GM23248 (cell line): ENCODE data around the gene GLCCI1. TPM values are rescaled to one million over a fixed set of nuclear protein-coding genes. Genes with fewer than 3 reads are reported as not detected.

ENCODE experiments used
- DNase-seq: peaks from one replicate; pipeline ENCODE4 v3.0.0-alpha.2; 2015
- H2AFZ ChIP-seq: fragments of 200-600 bp; sonication (generic); 2 replicates; pipeline ENCODE4 v1.6.1; 2016; ENCODE audit warnings: antibody characterized with exemption
- H3F3A ChIP-seq: fragments of 200-600 bp; sonication (generic); 2 replicates; pipeline ENCODE4 v1.6.1; 2016; ENCODE audit warnings: mild to moderate bottlenecking, antibody characterized with exemption, mixed run types; ENCODE audit not compliant: insufficient read depth
- H3K27ac ChIP-seq: fragments of 200-600 bp; sonication (generic); 2 replicates; pipeline ENCODE4 v1.5.1; 2016; ENCODE audit warnings: mild to moderate bottlenecking
- H3K27me3 ChIP-seq: fragments of 200-600 bp; sonication (generic); replicated peaks from 2 replicates; pipeline ENCODE4 v1.6.1; 2016; ENCODE audit warnings: mild to moderate bottlenecking; ENCODE audit not compliant: insufficient read depth
- H3K36me3 ChIP-seq: fragments of 200-600 bp; sonication (generic); 2 replicates; pipeline ENCODE4 v1.6.1; 2016; ENCODE audit warnings: low read depth, mild to moderate bottlenecking
- H3K4me1 ChIP-seq: fragments of 200-600 bp; sonication (generic); 2 replicates; pipeline ENCODE4 v1.6.1; 2016; ENCODE audit warnings: mild to moderate bottlenecking; ENCODE audit not compliant: insufficient read depth
- H3K4me2 ChIP-seq: fragments of 200-600 bp; sonication (generic); one replicate; pipeline ENCODE4 v1.6.1; 2016; ENCODE audit warnings: mild to moderate bottlenecking; ENCODE audit not compliant: unreplicated experiment
- H3K4me3 ChIP-seq: fragments of 200-600 bp; sonication (generic); 2 replicates; pipeline ENCODE4 v1.5.1; 2016; ENCODE audit warnings: mild to moderate bottlenecking
- H3K79me2 ChIP-seq: fragments of 200-600 bp; sonication (generic); 2 replicates; pipeline ENCODE4 v1.6.1; 2016; ENCODE audit warnings: mild to moderate bottlenecking; ENCODE audit not compliant: insufficient read depth
- H3K9ac ChIP-seq: fragments of 200-600 bp; sonication (generic); 2 replicates; pipeline ENCODE4 v1.6.1; 2016; ENCODE audit warnings: mild to moderate bottlenecking
- H3K9me2 ChIP-seq: fragments of 200-600 bp; sonication (generic); 2 replicates; pipeline ENCODE4 v1.6.1; 2016; ENCODE audit warnings: mixed run types, mild to moderate bottlenecking, moderate library complexity; ENCODE audit not compliant: insufficient read depth
- H3K9me3 ChIP-seq: fragments of 200-600 bp; sonication (generic); one replicate; pipeline ENCODE4 v1.6.1; 2017; ENCODE audit warnings: low read depth
- H4K20me1 ChIP-seq: fragments of 200-600 bp; sonication (generic); 2 replicates; pipeline ENCODE4 v1.6.0; 2016; ENCODE audit not compliant: insufficient read depth
- EZH2 ChIP-seq: fragments of 200-600 bp; sonication (generic); IDR thresholded peaks from 2 replicates; pipeline ENCODE4 v1.6.1; 2018; ENCODE audit warnings: antibody characterized with exemption, mild to moderate bottlenecking; ENCODE audit not compliant: insufficient read depth, poor library complexity, severe bottlenecking
- EZH2phosphoT487 ChIP-seq: fragments of 200-600 bp; sonication (generic); IDR thresholded peaks from 2 replicates; pipeline ENCODE4 v1.6.1; 2018; ENCODE audit warnings: antibody characterized with exemption, moderate library complexity, mild to moderate bottlenecking, low read depth; ENCODE audit not compliant: insufficient read depth
- WGBS, 2 experiments: methylation state at CpG; one replicate each; pipeline ENCODE4 v1.1.6; 2015 to 2017; ENCODE audit warnings: low lambda C conversion rate in 2 of 2, low coverage in 1 of 2; ENCODE audit errors: missing lambda C conversion rate in 2 of 2; 5-methylcytosine and 5-hydroxymethylcytosine counted together
- in situ Hi-C: fragments of 300-500 bp; cut with MboI; formaldehyde crosslinking; loops from 2 replicates; pipeline ENCODE4 v1.15.0; 2020
- polyA plus RNA-seq: library from polyadenylated mRNA; unstranded; fragments of >200 nt; fragmentation: Nextera tagmentation; extraction: Ambion mirVana; gene quantifications from 2 replicates; pipeline ENCODE4 v1.2.1, GENCODE V29; 2016
- total RNA-seq: library from RNA; depleted of rRNA; stranded (reverse); fragments of >200 nt; shearing (Covaris generic); gene quantifications from 2 replicates; pipeline ENCODE4 v1.2.3, GENCODE V29; 2014

GLCCI1 gene
- total and polyA plus RNA-seq, 2 experiments from 2014 or later: 2.5 to 3.0 TPM

- Histone ChIP-seq H2AFZ (no peak overlapping the region), H4K20me1 (no peaks in the 10 kb centered on the region)
Measured at GRCh38 chr7:7921830-7922229, 46.8 kb upstream of the GLCCI1 start.

GRCh38 chr7:7922684-7923385, 45.8 kb upstream of the GLCCI1 start:
- Histone ChIP-seq H2AFZ (no peak overlapping the region), H3K9me3 (no peaks in the 10 kb centered on the region), H4K20me1 (no peaks in the 10 kb centered on the region), H3K36me3 (no peaks in the 10 kb centered on the region), H3K27ac (no peak overlapping the region), H3K4me1 (no peaks in the 10 kb centered on the region), H3F3A (no peaks in the 10 kb centered on the region), H3K9me2 (no peaks in the 10 kb centered on the region), H3K27me3 (no peaks in the 10 kb centered on the region), H3K79me2 (no peaks in the 10 kb centered on the region), H3K4me2 (no peak overlapping the region), H3K9ac (no peak overlapping the region), H3K4me3 (no peak overlapping the region)
- no peak for DNase-seq
- in situ Hi-C loops: no loop called here
- 55 to 62% methylated on average over 7 of the region's 7 CpGs for WGBS, 2 experiments
- TF ChIP-seq EZH2 (no peak), EZH2phosphoT487 (no peak)

More at GRCh38 chr7:7921830-7922229, 46.8 kb upstream of the GLCCI1 start:
- in situ Hi-C loops: no loop called here
- Histone ChIP-seq H3K9me3 (no peaks in the 10 kb centered on the region), H3K4me3 (no peak overlapping the region), H3K79me2 (no peaks in the 10 kb centered on the region), H3K9me2 (no peaks in the 10 kb centered on the region), H3K27me3 (no peaks in the 10 kb centered on the region), H3F3A (no peaks in the 10 kb centered on the region), H3K4me1 (no peaks in the 10 kb centered on the region), H3K27ac (no peak overlapping the region), H3K36me3 (no peaks in the 10 kb centered on the region), H3K9ac (no peak overlapping the region), H3K4me2 (no peak overlapping the region)
- no peak for TF ChIP-seq EZH2
- no peak for TF ChIP-seq EZH2phosphoT487
- DNase-seq: no peak

GRCh38 chr7:7923818-7924217, 44.8 kb upstream of the GLCCI1 start:
- Histone ChIP-seq H3K9me3 (no peaks in the 10 kb centered on the region), H2AFZ (no peak overlapping the region), H4K20me1 (no peaks in the 10 kb centered on the region), H3K27ac (no peak overlapping the region), H3K79me2 (no peaks in the 10 kb centered on the region), H3K9ac (no peak overlapping the region), H3K4me2 (no peak overlapping the region), H3K36me3 (no peaks in the 10 kb centered on the region), H3K4me1 (no peaks in the 10 kb centered on the region), H3K27me3 (no peaks in the 10 kb centered on the region), H3K9me2 (no peaks in the 10 kb centered on the region), H3F3A (no peaks in the 10 kb centered on the region), H3K4me3 (no peak overlapping the region)
- no peak for TF ChIP-seq EZH2phosphoT487
- TF ChIP-seq EZH2: no peak
- in situ Hi-C loops: no loop called here
- WGBS, 2 experiments: 52 to 67% methylated on average over 1 of the region's 1 CpG
- no peak for DNase-seq

GRCh38 chr7:7924303-7924702, 44.3 kb upstream of the GLCCI1 start:
- H3K27me3 ChIP-seq: no peaks in the 10 kb centered on the region
- H3K36me3 ChIP-seq: no peaks in the 10 kb centered on the region
- H3K4me2 ChIP-seq: no peak overlapping the region
- no peak for DNase-seq
- no peaks in the 10 kb centered on the region for H3K79me2 ChIP-seq
- H3K9ac ChIP-seq: no peak overlapping the region
- no peak overlapping the region for H2AFZ ChIP-seq
- no peaks in the 10 kb centered on the region for H3F3A ChIP-seq
- H3K9me3 ChIP-seq: no peaks in the 10 kb centered on the region
- in situ Hi-C loops: no loop called here
- TF ChIP-seq EZH2phosphoT487 (no peak), EZH2 (no peak)
- H3K27ac ChIP-seq: no peak overlapping the region
- H4K20me1 ChIP-seq: no peaks in the 10 kb centered on the region
- no peaks in the 10 kb centered on the region for H3K9me2 ChIP-seq
- no peaks in the 10 kb centered on the region for H3K4me1 ChIP-seq
- no peak overlapping the region for H3K4me3 ChIP-seq

GRCh38 chr7:7931626-7932025, 37.0 kb upstream of the GLCCI1 start:
- in situ Hi-C loops: no loop called here
- no peak for DNase-seq
- no peak for TF ChIP-seq EZH2phosphoT487
- no peak for TF ChIP-seq EZH2

More at GRCh38 chr7:7931626-7932025, 37.0 kb upstream of the GLCCI1 start:
- H3K9me3 ChIP-seq: no peaks in the 10 kb centered on the region
- H3K9ac ChIP-seq: no peak overlapping the region
- H3K27me3 ChIP-seq: no peaks in the 10 kb centered on the region
- no peaks in the 10 kb centered on the region for H3K9me2 ChIP-seq
- no peaks in the 10 kb centered on the region for H3F3A ChIP-seq
- no peak overlapping the region for H3K4me2 ChIP-seq
- no peaks in the 10 kb centered on the region for H3K79me2 ChIP-seq
- no peak overlapping the region for H3K27ac ChIP-seq
- no peak overlapping the region for H2AFZ ChIP-seq
- 81% methylated on average over 2 of the region's 2 CpGs for WGBS, 2 experiments
- no peak overlapping the region for H3K4me3 ChIP-seq
- H3K4me1 ChIP-seq: no peaks in the 10 kb centered on the region
- H3K36me3 ChIP-seq: no peaks in the 10 kb centered on the region
- no peaks in the 10 kb centered on the region for H4K20me1 ChIP-seq
